Measurements from ENCODE around the gene STIMATE.
A peak's percentile ranks its signal among the peaks of the same experiment; 100 is the strongest.

The STIMATE gene

GRCh38 chr3:52844290-52844975, 52.9 kb downstream of the STIMATE start:
- DNase-seq (ENCODE audit: low read depth) = no peak
- no peak overlapping the region for H3K4me3 ChIP-seq (ENCODE audit: low read depth, low read length)
- TF ChIP-seq, protein P1, sequence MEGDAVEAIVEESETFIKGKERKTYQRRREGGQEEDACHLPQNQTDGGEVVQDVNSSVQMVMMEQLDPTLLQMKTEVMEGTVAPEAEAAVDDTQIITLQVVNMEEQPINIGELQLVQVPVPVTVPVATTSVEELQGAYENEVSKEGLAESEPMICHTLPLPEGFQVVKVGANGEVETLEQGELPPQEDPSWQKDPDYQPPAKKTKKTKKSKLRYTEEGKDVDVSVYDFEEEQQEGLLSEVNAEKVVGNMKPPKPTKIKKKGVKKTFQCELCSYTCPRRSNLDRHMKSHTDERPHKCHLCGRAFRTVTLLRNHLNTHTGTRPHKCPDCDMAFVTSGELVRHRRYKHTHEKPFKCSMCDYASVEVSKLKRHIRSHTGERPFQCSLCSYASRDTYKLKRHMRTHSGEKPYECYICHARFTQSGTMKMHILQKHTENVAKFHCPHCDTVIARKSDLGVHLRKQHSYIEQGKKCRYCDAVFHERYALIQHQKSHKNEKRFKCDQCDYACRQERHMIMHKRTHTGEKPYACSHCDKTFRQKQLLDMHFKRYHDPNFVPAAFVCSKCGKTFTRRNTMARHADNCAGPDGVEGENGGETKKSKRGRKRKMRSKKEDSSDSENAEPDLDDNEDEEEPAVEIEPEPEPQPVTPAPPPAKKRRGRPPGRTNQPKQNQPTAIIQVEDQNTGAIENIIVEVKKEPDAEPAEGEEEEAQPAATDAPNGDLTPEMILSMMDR (conservative IDR thresholded peaks at IDR 0.05; ENCODE audit: low read depth, low read length) = no peak

DNA sequence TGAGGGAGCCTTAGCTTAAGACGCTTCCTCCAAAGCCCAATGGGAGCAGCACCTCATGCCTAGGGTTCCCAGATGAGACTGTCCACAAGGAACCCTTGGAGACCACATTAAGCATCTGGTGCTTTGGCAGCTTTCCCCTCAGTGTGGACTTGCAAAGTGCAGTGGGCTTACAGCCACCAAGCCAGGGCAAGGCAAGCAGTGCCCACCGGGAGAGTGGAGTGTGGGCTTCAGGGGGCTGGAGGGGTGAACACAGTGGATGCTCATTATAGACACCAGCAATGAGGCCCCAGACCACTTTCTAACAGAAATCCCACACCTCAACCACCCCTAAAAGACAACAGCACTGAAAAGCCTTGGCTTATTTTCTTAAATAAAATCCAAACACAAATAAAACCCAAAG, 53.5 kb downstream of the STIMATE start:
- no peak for DNase-seq (ENCODE audit: low read depth)
- TF ChIP-seq, protein P1 (conservative IDR thresholded peaks at IDR 0.05; ENCODE audit: low read depth, low read length) = no peak

GRCh38 chr3:52843108-52843865, 54.1 kb downstream of the STIMATE start:
- TF ChIP-seq, protein P1 (conservative IDR thresholded peaks at IDR 0.05; ENCODE audit: low read depth, low read length) = no peak
- no peak for DNase-seq (ENCODE audit: low read depth)
- H3K4me3 ChIP-seq (ENCODE audit: low read depth, low read length) = no peak overlapping the region

More for the DNA sequence above, 53.5 kb downstream of the STIMATE start:
- H3K4me3 ChIP-seq (ENCODE audit: low read depth, low read length) = no peak overlapping the region

DNA sequence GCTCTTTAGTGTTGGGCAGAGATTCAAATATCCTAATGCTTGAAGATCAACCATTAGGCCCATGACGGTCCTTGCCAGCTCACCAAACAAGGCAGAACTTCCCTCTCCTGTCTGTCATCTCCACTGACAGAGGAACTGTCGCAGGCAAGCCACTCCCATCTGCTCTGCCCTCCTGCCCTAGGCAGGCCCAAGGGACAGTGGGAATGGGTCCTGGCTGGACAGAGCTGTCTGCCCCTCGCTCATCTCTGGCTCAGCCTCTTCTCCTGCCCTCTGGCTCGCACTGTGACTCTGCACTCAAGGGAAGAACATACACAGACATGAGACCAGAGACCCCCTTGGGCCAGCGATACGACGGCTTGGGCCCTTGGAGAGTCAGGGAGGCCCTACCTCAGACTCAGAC, 54.9 kb downstream of the STIMATE start:
- TF ChIP-seq, protein P1 (conservative IDR thresholded peaks at IDR 0.05; ENCODE audit: low read depth, low read length) = no peak
- H3K4me3 ChIP-seq (ENCODE audit: low read depth, low read length) = no peak overlapping the region
- DNase-seq (ENCODE audit: low read depth) = no peak

GRCh38 chr3:52841981-52842340, 55.4 kb downstream of the STIMATE start:
- no peak overlapping the region for H3K4me3 ChIP-seq (ENCODE audit: low read depth, low read length)
- DNase-seq (ENCODE audit: low read depth) = no peak
- TF ChIP-seq, protein P1 (conservative IDR thresholded peaks at IDR 0.05; ENCODE audit: low read depth, low read length) = no peak

GRCh38 chr3:52841211-52841980, 56.0 kb downstream of the STIMATE start:
- TF ChIP-seq, protein P1 (conservative IDR thresholded peaks at IDR 0.05; ENCODE audit: low read depth, low read length) = no peak
- DNase-seq (ENCODE audit: low read depth) = peak; percentile 23
- no peak overlapping the region for H3K4me3 ChIP-seq (ENCODE audit: low read depth, low read length)

Measured in choroid plexus epithelial cell (primary cell).